H1 (cell line): ENCODE results near the gene MSH5. TPM values are rescaled to one million over a fixed set of nuclear protein-coding genes. Genes with fewer than 3 reads are reported as not detected.

Experiments used
- CTCF ChIA-PET: fragments of 300-600 bp; sonication (Branson Sonifier 250); formaldehyde crosslinking; loops from one replicate; lab custom pipeline; 2021; ENCODE audit not compliant: partially characterized antibody; lab: Charles Lee
- POLR2A ChIA-PET: fragments of 300-600 bp; sonication (Branson Sonifier 250); formaldehyde crosslinking; loops from one replicate; lab custom pipeline; 2021; ENCODE audit warnings: inconsistent platforms; ENCODE audit not compliant: partially characterized antibody; lab: Charles Lee
- DNase-seq, 2 experiments: peaks; one replicate each; pipeline versions ENCODE4 v3.0.0 to v3.0.0-alpha.2; 2010 to 2022; ENCODE audit warnings: low spot score in 2 of 2, low read depth in 1 of 2, mixed read lengths in 1 of 2
- FAIRE-seq: peaks from 2 replicates; lab custom pipeline; 2011; peaks lifted over from hg19 to GRCh38; lab: Jason Lieb, UNC
- H2AFZ ChIP-seq: 2 replicates; pipeline ENCODE4 v1.8.1; 2012; ENCODE audit warnings: low read length, inconsistent platforms
- H2AK5ac ChIP-seq: 2 replicates; pipeline ENCODE4 v1.6.1; 2013; ENCODE audit warnings: low read depth, low read length
- H2BK120ac ChIP-seq: replicated peaks from 2 replicates; pipeline ENCODE3; 2013; ENCODE audit warnings: low read depth, low read length, inconsistent platforms
- H2BK12ac ChIP-seq: 2 replicates; pipeline ENCODE4 v1.6.1; 2013; ENCODE audit warnings: low read depth, low read length
- H2BK15ac ChIP-seq: 2 replicates; pipeline ENCODE4 v1.6.1; 2013; ENCODE audit warnings: low read length
- H2BK20ac ChIP-seq: 2 replicates; pipeline ENCODE4 v1.6.1; 2013; ENCODE audit warnings: low read length
- H2BK5ac ChIP-seq: 2 replicates; pipeline ENCODE4 v1.6.1; 2013; ENCODE audit warnings: low read depth, low read length
- H3K14ac ChIP-seq: 2 replicates; pipeline ENCODE4 v1.6.1; 2013; ENCODE audit warnings: inconsistent platforms; ENCODE audit not compliant: insufficient read length
- H3K18ac ChIP-seq: 2 replicates; pipeline ENCODE4 v1.6.1; 2013; ENCODE audit warnings: low read length; ENCODE audit errors: extremely low read depth
- H3K23ac ChIP-seq: 2 replicates; pipeline ENCODE4 v1.6.1; 2013; ENCODE audit warnings: inconsistent platforms; ENCODE audit not compliant: insufficient read length
- H3K23me2 ChIP-seq: 2 replicates; pipeline ENCODE4 v1.6.1; 2013; ENCODE audit warnings: low read depth, low read length
- H3K27ac ChIP-seq: 2 replicates; pipeline ENCODE4 v1.6.1; 2011; ENCODE audit warnings: low read depth, low read length, inconsistent platforms
- H3K27me3 ChIP-seq, 4 experiments: replicated peaks in 1 of 4; 1 replicate in 1 of 4; 2 replicates in 3 of 4; pipeline versions ENCODE4 v1.6.1 to v1.8.1; 2011 to 2013; ENCODE audit warnings: low read length in 3 of 4, mild to moderate bottlenecking in 3 of 4, inconsistent platforms in 2 of 4, mixed read lengths in 2 of 4, moderate library complexity in 1 of 4; ENCODE audit not compliant: control insufficient read depth in 3 of 4, insufficient read depth in 3 of 4; ENCODE audit errors: extremely low read depth in 1 of 4
- H3K36me3 ChIP-seq, 4 experiments: 2 replicates each; pipeline versions ENCODE4 v1.6.1 to v1.8.1; 2011 to 2013; ENCODE audit warnings: mild to moderate bottlenecking in 4 of 4, low read length in 3 of 4, moderate library complexity in 2 of 4, control low read depth in 1 of 4, inconsistent platforms in 1 of 4; ENCODE audit not compliant: insufficient read depth in 4 of 4, control insufficient read depth in 2 of 4
- H3K4ac ChIP-seq: replicated peaks from 2 replicates; pipeline ENCODE3; 2013; ENCODE audit warnings: low read length, low read depth, mixed read lengths, inconsistent platforms; ENCODE audit not compliant: insufficient read length
- H3K4me1 ChIP-seq, 4 experiments: replicated peaks in 1 of 4; 1 replicate in 1 of 4; 2 replicates in 3 of 4; pipeline versions ENCODE4 v1.6.1 to v1.8.1; 2011 to 2013; ENCODE audit warnings: low read length in 3 of 4, inconsistent platforms in 2 of 4, mixed read lengths in 1 of 4; ENCODE audit not compliant: insufficient read depth in 4 of 4, control insufficient read depth in 3 of 4
- H3K4me2 ChIP-seq, 2 experiments: 2 replicates each; pipeline versions ENCODE4 v1.6.1 to v1.8.1; 2011 to 2013; ENCODE audit warnings: low read depth in 2 of 2, low read length in 2 of 2, control low read depth in 1 of 2, inconsistent platforms in 1 of 2, mild to moderate bottlenecking in 1 of 2; ENCODE audit not compliant: insufficient read depth in 1 of 2
- H3K4me3 ChIP-seq, 4 experiments: fragments of 200-600, 300-600 bp in 1 of 4; sonication (generic), shearing (Covaris generic), sonication (Bioruptor Twin) in 1 of 4; 2 replicates each; pipeline versions ENCODE4 v1.5.1 to v1.8.1; 2011 to 2016; ENCODE audit warnings: low read length in 4 of 4, low read depth in 3 of 4, control low read depth in 2 of 4, inconsistent platforms in 2 of 4, mild to moderate bottlenecking in 2 of 4, mixed read lengths in 1 of 4, moderate library complexity in 1 of 4; ENCODE audit not compliant: insufficient read depth in 2 of 4; ENCODE audit errors: extremely low read depth in 1 of 4
- H3K56ac ChIP-seq: replicated peaks from 2 replicates; pipeline ENCODE3; 2013; ENCODE audit warnings: low read depth, mild to moderate bottlenecking, mixed read lengths, low read length, inconsistent platforms; ENCODE audit not compliant: insufficient read length
- H3K79me1 ChIP-seq: 2 replicates; pipeline ENCODE4 v1.6.1; 2013; ENCODE audit warnings: low read depth, low read length, control low read depth
- H3K79me2 ChIP-seq, 2 experiments: 2 replicates each; pipeline versions ENCODE4 v1.6.1 to v1.8.1; 2012 to 2013; ENCODE audit warnings: low read length in 2 of 2, mild to moderate bottlenecking in 2 of 2, inconsistent platforms in 1 of 2; ENCODE audit not compliant: insufficient read depth in 2 of 2, control insufficient read depth in 1 of 2
- H3K9ac ChIP-seq, 4 experiments: replicated peaks in 1 of 4; 1 replicate in 1 of 4; 2 replicates in 3 of 4; pipeline versions ENCODE4 v1.6.1 to v1.8.1; 2011 to 2013; ENCODE audit warnings: low read depth in 3 of 4, low read length in 3 of 4, control low read depth in 2 of 4, mild to moderate bottlenecking in 2 of 4, moderate library complexity in 2 of 4, inconsistent platforms in 1 of 4; ENCODE audit errors: extremely low read depth in 1 of 4
- H3K9me3 ChIP-seq, 2 experiments: 2 replicates each; pipeline versions ENCODE4 v1.6.1 to v1.8.1; 2012 to 2013; ENCODE audit warnings: mild to moderate bottlenecking in 2 of 2, moderate library complexity in 2 of 2, control low read depth in 1 of 2, inconsistent platforms in 1 of 2, low read depth in 1 of 2, low read length in 1 of 2, mixed read lengths in 1 of 2; ENCODE audit not compliant: insufficient read depth in 2 of 2
- H4K20me1 ChIP-seq, 2 experiments: replicated peaks in 1 of 2; 2 replicates each; pipeline versions ENCODE3 to v1.8.1; 2011 to 2013; ENCODE audit warnings: inconsistent platforms in 2 of 2, low read length in 2 of 2, mild to moderate bottlenecking in 1 of 2; ENCODE audit not compliant: insufficient read depth in 2 of 2, control insufficient read depth in 1 of 2
- H4K5ac ChIP-seq: 2 replicates; pipeline ENCODE4 v1.6.1; 2013; ENCODE audit warnings: low read length, low read depth, mixed read lengths, inconsistent platforms; ENCODE audit not compliant: insufficient read length
- H4K8ac ChIP-seq: 2 replicates; pipeline ENCODE4 v1.8.0; 2013; ENCODE audit warnings: mild to moderate bottlenecking, moderate library complexity, low read length, inconsistent platforms; ENCODE audit not compliant: insufficient read depth; ENCODE audit errors: extremely low read depth
- H4K91ac ChIP-seq: replicated peaks from 2 replicates; pipeline ENCODE3; 2013; ENCODE audit warnings: low read length, mixed read lengths, inconsistent platforms; ENCODE audit not compliant: insufficient read length
- BACH1 ChIP-seq: IDR thresholded peaks from 2 replicates; pipeline ENCODE4 v1.6.1; 2012; ENCODE audit warnings: low read length, improper control_type of control experiment
- CBX8 ChIP-seq: fragments of 300-800, 300-1000 bp; sonication (generic); IDR thresholded peaks from 2 replicates; pipeline ENCODE4 v1.7.1; 2016; ENCODE audit warnings: low read depth, low read length, borderline replicate concordance
- CREB1 ChIP-seq: IDR thresholded peaks from 2 replicates; pipeline ENCODE4 v1.6.1; 2012; ENCODE audit warnings: inconsistent platforms
- POLR2A ChIP-seq, 2 experiments: IDR thresholded peaks; 1 replicate in 1 of 2; 2 replicates in 1 of 2; pipeline ENCODE4 v1.6.1; 2011; ENCODE audit warnings: low read depth in 2 of 2, low read length in 2 of 2, mild to moderate bottlenecking in 2 of 2; ENCODE audit errors: control extremely low read depth in 1 of 2
- SIN3A ChIP-seq, 2 experiments: IDR thresholded peaks in 1 of 2; conservative IDR thresholded peaks in 1 of 2; 2 replicates each; pipeline ENCODE4 v1.6.1; 2011 to 2012; ENCODE audit warnings: low read length in 2 of 2, improper control_type of control experiment in 1 of 2, low read depth in 1 of 2, mild to moderate bottlenecking in 1 of 2
- WGBS, 2 experiments: shearing (Covaris generic) in 1 of 2; methylation state at CpG; one replicate each; pipeline versions ENCODE4 v1.1.6 to v1.1.7; 2013 to 2015; ENCODE audit warnings: low lambda C conversion rate in 2 of 2, mixed read lengths in 2 of 2, inconsistent platforms in 1 of 2, low coverage in 1 of 2, missing lambda C conversion rate in 1 of 2; ENCODE audit not compliant: insufficient replicate concordance in 2 of 2, insufficient coverage in 1 of 2, insufficient read length in 1 of 2; ENCODE audit errors: extremely low coverage in 1 of 2, missing lambda C conversion rate in 1 of 2; 5-methylcytosine and 5-hydroxymethylcytosine counted together
- polyA plus RNA-seq, 7 experiments: library from polyadenylated mRNA; depleted of rRNA in 3 of 7; stranded (reverse) in 5 of 7; unstranded in 2 of 7; fragments of >200 nt in 5 of 7; fragments of 200-250 nt in 2 of 7; gene quantifications; 1 replicate in 5 of 7; 2 replicates in 1 of 7; 4 replicates in 1 of 7; pipeline versions ENCODE4 v1.2.1 to v1.2.3, GENCODE V29; 2011 to 2013; ENCODE audit warnings: missing spikeins in 2 of 7, mixed read lengths in 2 of 7
- total RNA-seq: library from RNA; stranded (reverse); fragmentation: NEBNext Ultra II Directional; extraction: Animal tissue kit (Norgen Biotek cat#: 25700); gene quantifications from 2 replicates; pipeline ENCODE4 v1.2.1, GENCODE V29; 2021
- TF ChIP-seq, protein P1 (sequence below): IDR thresholded peaks from 2 replicates; pipeline ENCODE4 v1.6.1; 2012; ENCODE audit warnings: inconsistent platforms
- TF ChIP-seq, protein P2 (sequence below): IDR thresholded peaks from 2 replicates; pipeline ENCODE4 v1.6.1; 2012; ENCODE audit warnings: inconsistent platforms

MSH5 gene
- total and polyA plus RNA-seq, 2 of the 8 experiments (the other 6 are each of a cell fraction or from before 2014, with no cell fraction given), result 25.3 to 26.5 TPM

DNA sequence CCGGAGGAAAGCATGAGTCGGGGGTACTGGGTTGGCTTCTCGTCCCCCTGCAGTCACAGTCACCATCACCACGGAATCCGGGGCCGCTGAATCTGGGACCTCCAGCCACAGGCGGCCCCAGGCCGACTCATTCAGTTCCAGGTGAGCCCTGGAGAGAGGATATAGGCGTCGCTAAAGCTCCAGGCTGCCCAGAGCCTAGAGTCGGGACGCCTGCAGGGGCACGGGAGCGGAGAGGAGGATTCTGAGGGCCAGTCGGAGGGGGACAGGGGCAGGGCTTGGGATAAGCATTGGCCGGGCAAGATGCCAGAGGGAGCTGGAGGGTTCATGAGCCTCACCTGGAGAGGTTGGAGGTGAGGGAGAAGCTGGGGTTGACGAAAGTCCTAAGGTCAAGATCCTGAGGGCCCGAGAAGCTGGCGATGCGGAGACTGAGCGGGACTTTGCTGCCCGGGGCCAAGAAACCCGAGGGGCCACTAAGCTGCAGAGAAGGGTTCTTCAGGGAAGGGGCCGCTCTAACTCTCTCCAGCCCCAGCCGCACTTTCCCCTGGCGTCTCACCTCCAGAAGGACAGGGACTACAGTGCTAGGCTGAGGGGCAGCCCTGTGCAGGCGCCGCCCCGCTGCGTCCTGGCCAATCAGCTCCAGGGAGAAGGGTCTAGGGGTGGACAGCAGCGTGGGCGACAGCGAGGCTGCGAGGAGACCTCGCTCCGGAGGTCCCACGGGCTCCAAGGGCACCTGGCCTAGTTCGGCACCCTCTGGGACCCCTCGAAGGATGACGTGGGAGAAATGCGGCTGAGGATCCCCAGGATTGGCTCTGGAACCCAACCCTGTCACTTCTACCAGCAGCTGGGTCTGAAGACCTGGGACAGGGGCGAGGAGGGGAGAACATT is 26.3 kb downstream of the MSH5 start:
- Histone ChIP-seq H3K9ac (no peak overlapping the region; a peak in 4 of 7 replicates), H2BK20ac (no peak overlapping the region), H2BK15ac (no peak overlapping the region), H3K4me3 (peak overlapping the region in 3 of 4 experiments; percentile 22 to 52 (median 43); a peak in 6 of 8 replicates), H3K36me3 (peaks cover 0 to 9% (median 0%) of the 10 kb centered on the region in 4 experiments; a peak in 3 of 8 replicates), H3K4ac (no peak overlapping the region), H3K9me3 (no peaks in the 10 kb centered on the region), H3K4me2 (peak overlapping the region; percentile 31 to 77), H4K91ac (no peak overlapping the region), H3K23me2 (peaks cover 3% of the 10 kb centered on the region; the same call in 1 of the 2 replicates), H3K4me1 (peaks cover 0 to 11% (median under 1%) of the 10 kb centered on the region in 4 experiments; a peak in 4 of 7 replicates), H4K5ac (no peak overlapping the region), H2BK5ac (0 out of 2 replicates have a peak overlapping the region, but pooled peaks have one; percentile 9), H3K14ac (no peak overlapping the region), H3K27me3 (no peaks in the 10 kb centered on the region), H2BK12ac (no peak overlapping the region), H3K79me1 (no peaks in the 10 kb centered on the region), H2AFZ (peak overlapping the region; percentile 88; the same call in 1 of the 2 replicates), H3K18ac (no peak overlapping the region; the same call in 1 of the 2 replicates), H3K79me2 (no peaks in the 10 kb centered on the region), H3K23ac (no peak overlapping the region), H3K56ac (no peak overlapping the region), H4K20me1 (no peaks in the 10 kb centered on the region), H2AK5ac (no peak overlapping the region), H2BK120ac (no peak overlapping the region), H4K8ac (peak overlapping the region; percentile 35; the same call in 1 of the 2 replicates), H3K27ac (no peak overlapping the region)
- ChIA-PET POLR2A (interaction anchor here (0.6 to 2.0 kb wide), 28 partner anchors 9 to 131 kb away, joined by 3 to 14 read pairs (median 3); partner anchors contain the start of genes CLIC1, DDAH2, EHMT2 and GPANK1), CTCF (interaction anchor here (0.6 to 2.2 kb wide), 21 partner anchors 9 to 157 kb away, joined by 3 to 23 read pairs (median 4); partner anchors contain the start of genes CLIC1, DDAH2, LSM2 and LY6G5C)
- 47% methylated on average over 35 of the region's 42 CpGs; no CpG with 5 or more reads in 1 of the 2 experiments for WGBS, 2 experiments
- DNase-seq (peak in 1 of 2 experiments; percentile 78), FAIRE-seq (no peak)
- TF ChIP-seq SIN3A (conservative IDR thresholded peaks at IDR 0.05 in 1 of 2, IDR thresholded peaks at IDR 0.05 in 1 of 2; ENCODE audit: low read depth in 1 of 2, low read length in 2 of 2), result 0 out of 4 replicates have a peak, but pooled peaks of 1 of the 2 experiments have one; percentile 28
- peak in 1 of 2 experiments; percentile 32; a peak in 1 of 3 replicates for TF ChIP-seq POLR2A (IDR thresholded peaks at IDR 0.05; ENCODE audit: control extremely low read depth in 1 of 2, low read depth in 2 of 2, low read length in 2 of 2)
- TF ChIP-seq, protein P1, sequence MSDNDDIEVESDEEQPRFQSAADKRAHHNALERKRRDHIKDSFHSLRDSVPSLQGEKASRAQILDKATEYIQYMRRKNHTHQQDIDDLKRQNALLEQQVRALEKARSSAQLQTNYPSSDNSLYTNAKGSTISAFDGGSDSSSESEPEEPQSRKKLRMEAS, result 0 out of 2 replicates have a peak, but pooled peaks have one; percentile 12
- TF ChIP-seq, protein P2, sequence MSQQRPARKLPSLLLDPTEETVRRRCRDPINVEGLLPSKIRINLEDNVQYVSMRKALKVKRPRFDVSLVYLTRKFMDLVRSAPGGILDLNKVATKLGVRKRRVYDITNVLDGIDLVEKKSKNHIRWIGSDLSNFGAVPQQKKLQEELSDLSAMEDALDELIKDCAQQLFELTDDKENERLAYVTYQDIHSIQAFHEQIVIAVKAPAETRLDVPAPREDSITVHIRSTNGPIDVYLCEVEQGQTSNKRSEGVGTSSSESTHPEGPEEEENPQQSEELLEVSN, result no peak
- TF ChIP-seq BACH1, result no peak
- TF ChIP-seq CREB1, result peak; percentile 15; the same call in 1 of the 2 replicates
- no peak for TF ChIP-seq CBX8
